ENCODE results near the gene CNTN5.

Gene CNTN5

GRCh38 chr11:99162819-99163218 lies 142.1 kb downstream of the CNTN5 start:
- DNase-seq (ENCODE audit: low read depth in 1 of 2, low spot score in 1 of 2) = no peak

GRCh38 chr11:99170591-99170990 lies 149.8 kb downstream of the CNTN5 start:
- no peak for DNase-seq (ENCODE audit: low read depth in 1 of 2, low spot score in 1 of 2)

GRCh38 chr11:99171330-99171729 lies 150.6 kb downstream of the CNTN5 start:
- DNase-seq (ENCODE audit: low read depth in 1 of 2, low spot score in 1 of 2) = no peak

- no peak for DNase-seq (ENCODE audit: low read depth in 1 of 2, low spot score in 1 of 2)
Observed at GRCh38 chr11:99176430-99176829, 155.7 kb downstream of the CNTN5 start.

- DNase-seq (ENCODE audit: low read depth in 1 of 2, low spot score in 1 of 2) = no peak
Observed at GRCh38 chr11:99177446-99177845, 156.7 kb downstream of the CNTN5 start.

- no peak for DNase-seq (ENCODE audit: low read depth in 1 of 2, low spot score in 1 of 2)
Observed at GRCh38 chr11:99184146-99184545, 163.4 kb downstream of the CNTN5 start.

- no peak for DNase-seq (ENCODE audit: low read depth in 1 of 2, low spot score in 1 of 2)
Observed at GRCh38 chr11:99188221-99188620, 167.5 kb downstream of the CNTN5 start.

GRCh38 chr11:99192716-99193115 lies 172.0 kb downstream of the CNTN5 start:
- DNase-seq (ENCODE audit: low read depth in 1 of 2, low spot score in 1 of 2) = no peak

GRCh38 chr11:99197477-99197876 lies 176.7 kb downstream of the CNTN5 start:
- no peak for DNase-seq (ENCODE audit: low read depth in 1 of 2, low spot score in 1 of 2)

- no peak for DNase-seq (ENCODE audit: low read depth in 1 of 2, low spot score in 1 of 2)
Observed at GRCh38 chr11:99198215-99198614, 177.5 kb downstream of the CNTN5 start.

- DNase-seq (ENCODE audit: low read depth in 1 of 2, low spot score in 1 of 2) = no peak
Observed at GRCh38 chr11:99199341-99199740, 178.6 kb downstream of the CNTN5 start.

GRCh38 chr11:99200720-99201119 lies 180.0 kb downstream of the CNTN5 start:
- no peak for DNase-seq (ENCODE audit: low read depth in 1 of 2, low spot score in 1 of 2)

- no peak for DNase-seq (ENCODE audit: low read depth in 1 of 2, low spot score in 1 of 2)
Observed at GRCh38 chr11:99208813-99209212, 188.1 kb downstream of the CNTN5 start.

GRCh38 chr11:99229544-99229943 lies 208.8 kb downstream of the CNTN5 start:
- no peak for DNase-seq (ENCODE audit: low read depth in 1 of 2, low spot score in 1 of 2)

GRCh38 chr11:99234534-99234933 lies 213.8 kb downstream of the CNTN5 start:
- DNase-seq (ENCODE audit: low read depth in 1 of 2, low spot score in 1 of 2) = no peak

GRCh38 chr11:99238401-99238800 lies 217.7 kb downstream of the CNTN5 start:
- DNase-seq (ENCODE audit: low read depth in 1 of 2, low spot score in 1 of 2) = no peak

GRCh38 chr11:99240192-99241030 lies 219.7 kb downstream of the CNTN5 start:
- DNase-seq (ENCODE audit: low read depth in 1 of 2, low spot score in 1 of 2) = no peak

GRCh38 chr11:99241066-99241465 lies 220.3 kb downstream of the CNTN5 start:
- no peak for DNase-seq (ENCODE audit: low read depth in 1 of 2, low spot score in 1 of 2)

GRCh38 chr11:99244613-99245012 lies 223.9 kb downstream of the CNTN5 start:
- no peak for DNase-seq (ENCODE audit: low read depth in 1 of 2, low spot score in 1 of 2)

- DNase-seq (ENCODE audit: low read depth in 1 of 2, low spot score in 1 of 2) = no peak
Observed at GRCh38 chr11:99246199-99246598, 225.4 kb downstream of the CNTN5 start.

- no peak for DNase-seq (ENCODE audit: low read depth in 1 of 2, low spot score in 1 of 2)
Observed at GRCh38 chr11:99256614-99257013, 235.9 kb downstream of the CNTN5 start.

GRCh38 chr11:99257131-99257530 lies 236.4 kb downstream of the CNTN5 start:
- no peak for DNase-seq (ENCODE audit: low read depth in 1 of 2, low spot score in 1 of 2)

GRCh38 chr11:99260696-99261095 lies 239.9 kb downstream of the CNTN5 start:
- DNase-seq (ENCODE audit: low read depth in 1 of 2, low spot score in 1 of 2) = no peak

All from activated T-helper 1 cell treated with anti-CD3 and anti-CD28 coated beads, Interleukin-2, amount 50 U/mL, for 16 hours (primary cell).